Retinal pigment epithelial cell (primary cell): ENCODE measurements around the gene ZNF81.
"Not testable (repeated sequence)": the region's sequence is repeated elsewhere in the genome, so short reads cannot be mapped to it uniquely, and the experiment has no call there.

Experiments used
- DNase-seq: peaks from one replicate; pipeline ENCODE4 v3.0.0-alpha.2; 2010; ENCODE audit warnings: low read depth
- H3K4me3 ChIP-seq: 2 replicates; pipeline ENCODE4 v1.5.1; 2011; ENCODE audit warnings: mild to moderate bottlenecking, low read length, control low read depth, moderate library complexity
- TF ChIP-seq, protein P1 (sequence below): conservative IDR thresholded peaks from 2 replicates; pipeline ENCODE4 v1.5.1; 2011; ENCODE audit warnings: low read depth, low read length, control low read depth, inconsistent platforms

The ZNF81 gene

DNA sequence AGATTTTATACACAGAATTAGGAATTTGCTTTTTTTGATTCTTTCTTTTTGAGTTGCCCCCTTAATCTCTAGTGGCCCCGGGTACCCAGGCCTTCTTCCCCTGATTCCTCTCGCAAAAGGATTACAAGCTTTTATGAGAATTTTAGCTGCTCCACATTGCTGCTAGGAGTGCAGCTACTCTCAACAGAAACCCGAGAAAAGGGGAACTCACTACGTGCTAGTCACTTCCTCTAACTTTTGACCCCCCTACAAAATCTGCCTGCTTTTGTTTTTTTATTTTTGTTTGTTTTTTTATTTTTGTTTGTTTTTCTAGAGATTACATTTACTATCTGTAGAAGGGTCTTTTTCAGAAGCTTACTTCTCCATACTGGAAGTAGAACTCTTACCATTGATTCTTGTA is 64.1 kb downstream of the ZNF81 start:
- no peak overlapping the region for H3K4me3 ChIP-seq
- TF ChIP-seq, protein P1, sequence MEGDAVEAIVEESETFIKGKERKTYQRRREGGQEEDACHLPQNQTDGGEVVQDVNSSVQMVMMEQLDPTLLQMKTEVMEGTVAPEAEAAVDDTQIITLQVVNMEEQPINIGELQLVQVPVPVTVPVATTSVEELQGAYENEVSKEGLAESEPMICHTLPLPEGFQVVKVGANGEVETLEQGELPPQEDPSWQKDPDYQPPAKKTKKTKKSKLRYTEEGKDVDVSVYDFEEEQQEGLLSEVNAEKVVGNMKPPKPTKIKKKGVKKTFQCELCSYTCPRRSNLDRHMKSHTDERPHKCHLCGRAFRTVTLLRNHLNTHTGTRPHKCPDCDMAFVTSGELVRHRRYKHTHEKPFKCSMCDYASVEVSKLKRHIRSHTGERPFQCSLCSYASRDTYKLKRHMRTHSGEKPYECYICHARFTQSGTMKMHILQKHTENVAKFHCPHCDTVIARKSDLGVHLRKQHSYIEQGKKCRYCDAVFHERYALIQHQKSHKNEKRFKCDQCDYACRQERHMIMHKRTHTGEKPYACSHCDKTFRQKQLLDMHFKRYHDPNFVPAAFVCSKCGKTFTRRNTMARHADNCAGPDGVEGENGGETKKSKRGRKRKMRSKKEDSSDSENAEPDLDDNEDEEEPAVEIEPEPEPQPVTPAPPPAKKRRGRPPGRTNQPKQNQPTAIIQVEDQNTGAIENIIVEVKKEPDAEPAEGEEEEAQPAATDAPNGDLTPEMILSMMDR: no peak
- DNase-seq: no peak

DNA sequence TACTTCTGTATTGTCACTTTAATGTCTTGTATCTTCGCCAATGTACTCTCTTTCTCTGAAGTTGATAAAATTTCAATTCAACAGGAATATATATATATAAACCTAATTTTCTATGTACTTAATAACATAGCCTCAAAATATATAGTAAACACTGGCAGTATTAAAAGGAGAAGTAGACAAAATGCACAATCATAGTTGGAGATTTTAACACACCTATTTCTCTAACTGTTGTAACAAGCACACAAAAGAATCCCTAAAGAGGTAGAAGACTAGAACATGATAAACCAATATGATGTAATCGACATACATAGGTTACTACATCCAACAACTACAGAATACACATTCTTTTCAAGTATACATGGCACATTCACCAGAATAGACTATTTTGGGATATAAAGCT is 65.5 kb downstream of the ZNF81 start:
- no peak for DNase-seq
- H3K4me3 ChIP-seq: no peak overlapping the region
- TF ChIP-seq, protein P1: no peak

DNA sequence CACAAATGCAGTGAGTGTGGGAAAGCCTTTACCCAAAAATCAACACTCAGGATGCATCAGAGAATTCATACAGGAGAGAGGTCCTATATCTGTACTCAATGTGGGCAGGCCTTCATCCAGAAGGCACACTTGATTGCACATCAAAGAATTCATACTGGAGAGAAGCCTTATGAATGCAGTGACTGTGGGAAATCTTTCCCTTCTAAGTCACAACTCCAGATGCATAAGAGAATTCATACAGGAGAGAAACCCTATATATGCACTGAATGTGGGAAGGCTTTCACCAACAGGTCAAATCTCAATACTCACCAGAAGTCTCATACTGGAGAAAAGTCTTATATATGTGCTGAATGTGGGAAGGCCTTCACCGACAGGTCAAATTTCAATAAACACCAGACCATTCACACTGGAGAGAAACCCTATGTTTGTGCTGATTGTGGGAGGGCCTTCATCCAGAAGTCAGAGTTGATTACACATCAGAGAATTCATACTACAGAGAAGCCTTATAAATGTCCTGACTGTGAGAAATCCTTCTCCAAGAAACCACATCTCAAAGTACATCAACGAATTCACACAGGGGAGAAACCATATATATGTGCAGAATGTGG is 79.3 kb downstream of the ZNF81 start:
- no peak for DNase-seq
- TF ChIP-seq, protein P1: no peak
- H3K4me3 ChIP-seq: no peak overlapping the region

DNA sequence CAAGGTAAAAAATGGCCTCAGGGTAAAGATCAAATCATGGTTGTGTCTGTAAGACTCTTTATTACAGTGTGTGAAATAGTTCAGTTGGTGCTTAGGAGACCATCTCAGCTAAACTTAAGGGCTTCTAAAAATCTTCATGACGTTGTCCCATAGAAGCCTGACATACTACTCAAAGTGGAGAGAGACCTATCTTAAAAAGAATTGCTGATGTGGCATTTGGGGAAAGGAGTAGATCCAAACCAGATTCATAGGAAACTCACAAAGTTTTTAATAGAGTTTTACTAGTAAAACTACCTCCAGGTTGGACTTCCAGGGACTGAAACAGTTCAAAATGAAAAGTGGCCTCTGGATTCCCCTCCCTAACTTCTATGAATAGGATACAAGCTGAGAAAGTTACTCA is 81.6 kb downstream of the ZNF81 start:
- TF ChIP-seq, protein P1: no peak
- H3K4me3 ChIP-seq: no peak overlapping the region
- DNase-seq: no peak

DNA sequence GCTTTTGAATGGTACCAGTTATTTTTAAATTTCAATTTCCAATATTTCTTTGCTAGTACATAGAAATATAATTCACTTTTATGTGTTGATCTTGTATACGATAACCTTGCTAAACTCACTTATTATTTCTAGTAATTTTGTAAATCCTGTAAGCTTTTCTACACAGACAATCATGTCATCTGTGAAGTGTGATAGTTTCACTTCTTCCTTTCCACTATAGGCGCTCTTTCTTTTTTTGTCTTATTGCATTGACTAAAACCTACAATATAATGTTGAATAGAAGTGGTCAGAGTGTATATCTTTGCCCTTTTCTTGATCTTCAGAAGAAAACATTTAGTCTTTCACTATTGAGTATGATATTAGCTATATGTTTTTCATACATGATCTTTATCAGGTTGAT is 90.5 kb downstream of the ZNF81 start:
- TF ChIP-seq, protein P1: no peak
- no peak for DNase-seq
- no peak overlapping the region for H3K4me3 ChIP-seq

DNA sequence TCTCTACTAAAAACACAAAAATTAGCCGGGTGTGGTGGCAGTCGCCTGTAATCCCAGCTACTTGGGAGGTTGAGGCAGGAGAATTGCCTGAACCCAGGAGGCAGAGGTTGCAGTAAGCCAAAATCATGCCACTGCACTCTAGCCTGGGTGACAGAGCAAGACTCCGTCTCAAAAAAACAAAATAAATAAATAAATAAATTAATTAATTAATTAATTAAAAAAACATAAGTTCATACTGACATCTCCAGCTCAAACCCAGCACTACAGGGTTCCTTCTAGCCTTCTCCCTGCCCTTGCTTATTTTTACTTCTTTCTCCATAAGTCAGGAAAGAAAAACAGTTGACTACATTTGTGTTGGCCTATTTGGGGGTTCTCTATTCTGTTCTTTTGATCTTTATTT is 95.3 kb downstream of the ZNF81 start:
- DNase-seq, H3K4me3 ChIP-seq: not testable (repeated sequence)

DNA sequence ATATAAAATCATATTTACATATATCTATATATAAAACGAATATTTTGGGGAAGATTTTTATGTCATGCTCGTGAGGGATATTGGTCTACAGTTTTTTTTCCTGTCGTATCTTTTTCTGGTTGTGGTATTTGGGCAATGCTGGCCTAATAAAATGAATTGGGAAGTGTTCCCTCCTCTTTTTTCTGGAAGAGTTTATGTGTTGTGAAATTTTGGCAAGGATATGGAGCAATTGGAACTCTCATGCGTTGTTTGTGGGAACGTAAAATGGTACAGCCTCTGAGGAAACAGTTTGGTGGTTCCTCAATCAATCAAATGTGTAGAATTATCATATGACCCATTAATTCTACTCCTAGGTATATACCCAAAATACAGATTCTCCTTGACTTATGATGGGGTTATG is 97.2 kb downstream of the ZNF81 start:
- no peak for DNase-seq
- no peak overlapping the region for H3K4me3 ChIP-seq
- TF ChIP-seq, protein P1: no peak
